B cell (primary cell): ENCODE results near the gene AMZ2. TPM values are rescaled to one million over a fixed set of nuclear protein-coding genes. Genes with fewer than 3 reads are reported as not detected.
"Not testable (repeated sequence)": the region's sequence is repeated elsewhere in the genome, so short reads cannot be mapped to it uniquely, and the experiment has no call there.

Experiments used
- ATAC-seq: fragments of 200-7000 bp; cut with Tn5 transposase; one replicate; pipeline ENCODE4 v1.10.0; 2021; ENCODE audit warnings: low read depth, mild to moderate bottlenecking, moderate number of reproducible peaks, moderate library complexity
- CTCF ChIA-PET: fragments of 350-600 bp; sonication (Branson Sonifier 250); formaldehyde crosslinking; loops from one replicate; lab custom pipeline; 2021; ENCODE audit warnings: antibody characterized with exemption, inconsistent platforms; lab: Charles Lee
- POLR2A ChIA-PET: fragments of 350-600 bp; sonication (Branson Sonifier 250); formaldehyde crosslinking; loops from one replicate; lab custom pipeline; 2021; ENCODE audit warnings: antibody characterized with exemption; lab: Charles Lee
- DNase-seq: peaks from one replicate; pipeline ENCODE4 v3.0.0; 2013
- H2AFZ ChIP-seq: 2 replicates; pipeline ENCODE4 v1.6.1; 2012; ENCODE audit warnings: mild to moderate bottlenecking, low read depth, low read length; ENCODE audit not compliant: insufficient read depth, poor library complexity, severe bottlenecking
- H3K27ac ChIP-seq, 2 donors: 1 replicate in 1 of 2; 2 replicates in 1 of 2; pipeline ENCODE4 v1.5.1; 2012 to 2013; ENCODE audit warnings: low read length in 2 of 2, mild to moderate bottlenecking in 2 of 2, moderate library complexity in 1 of 2
- H3K27me3 ChIP-seq, 4 experiments: fragments of 200-600 bp in 1 of 4; sonication (generic) in 1 of 4; replicated peaks in 1 of 4; 1 replicate in 2 of 4; 2 replicates in 2 of 4; pipeline versions ENCODE4 v1.6.1 to v1.7.0; 2013 to 2016; ENCODE audit warnings: low read length in 3 of 4, mild to moderate bottlenecking in 2 of 4, mixed read lengths in 1 of 4, moderate library complexity in 1 of 4; ENCODE audit not compliant: insufficient read depth in 4 of 4, control insufficient read depth in 3 of 4; ENCODE audit errors: control extremely low read depth in 1 of 4
- H3K36me3 ChIP-seq, 2 experiments: replicated peaks in 1 of 2; 1 replicate in 1 of 2; 2 replicates in 1 of 2; pipeline versions ENCODE4 v1.6.1 to v1.7.1; 2013; ENCODE audit warnings: low read length in 1 of 2; ENCODE audit not compliant: insufficient read depth in 2 of 2, control insufficient read depth in 1 of 2; ENCODE audit errors: control extremely low read depth in 1 of 2, extremely low read depth in 1 of 2
- H3K4me1 ChIP-seq, 2 donors: fragments of 200-600 bp in 1 of 2; sonication (generic) in 1 of 2; 1 replicate in 1 of 2; 2 replicates in 1 of 2; pipeline versions ENCODE4 v1.5.1 to v1.6.1; 2013 to 2017; ENCODE audit warnings: low read length in 2 of 2; ENCODE audit not compliant: control insufficient read depth in 2 of 2, insufficient read depth in 2 of 2
- H3K4me2 ChIP-seq: replicated peaks from 2 replicates; pipeline ENCODE3; 2012; ENCODE audit warnings: mild to moderate bottlenecking, low read depth, low read length; ENCODE audit not compliant: poor library complexity, severe bottlenecking
- H3K4me3 ChIP-seq, 5 experiments: fragments of 200-600 bp in 1 of 5; sonication (generic) in 1 of 5; 1 replicate in 3 of 5; 2 replicates in 2 of 5; pipeline versions ENCODE4 v1.5.1 to v1.7.0; 2011 to 2016; ENCODE audit warnings: low read length in 4 of 5, mild to moderate bottlenecking in 4 of 5, low read depth in 2 of 5, control low read depth in 1 of 5, moderate library complexity in 1 of 5; ENCODE audit not compliant: insufficient read depth in 1 of 5; ENCODE audit errors: control extremely low read depth in 1 of 5, extremely low read depth in 1 of 5
- H3K79me2 ChIP-seq: fragments of 200-600 bp; sonication (generic); one replicate; pipeline ENCODE4 v1.6.0; 2016; ENCODE audit warnings: low read length; ENCODE audit not compliant: control insufficient read depth, insufficient read depth
- H3K9ac ChIP-seq: fragments of 200-600 bp; sonication (generic); 2 replicates; pipeline ENCODE4 v1.6.1; 2017; ENCODE audit warnings: mild to moderate bottlenecking, low read length, moderate library complexity
- H3K9me3 ChIP-seq, 3 donors: one replicate each; pipeline versions ENCODE4 v1.6.1 to v1.7.1; 2013; ENCODE audit warnings: low read length in 2 of 3; ENCODE audit not compliant: control insufficient read depth in 2 of 3, insufficient read depth in 1 of 3; ENCODE audit errors: control extremely low read depth in 1 of 3
- H4K20me1 ChIP-seq: 2 replicates; pipeline ENCODE4 v1.6.0; 2012; ENCODE audit warnings: mild to moderate bottlenecking, low read length; ENCODE audit not compliant: insufficient read depth, control insufficient read depth, poor library complexity, severe bottlenecking
- H3K27ac Mint-ChIP-seq: one replicate; pipeline ENCODE4 v1.8.0; 2021; ENCODE audit warnings: mixed read lengths
- H3K27me3 Mint-ChIP-seq: one replicate; pipeline ENCODE4 v1.8.0; 2021; ENCODE audit warnings: mixed read lengths
- H3K4me1 Mint-ChIP-seq: one replicate; pipeline ENCODE4 v1.8.0; 2021; ENCODE audit warnings: mixed read lengths
- H3K4me3 Mint-ChIP-seq: one replicate; pipeline ENCODE4 v1.8.0; 2021; ENCODE audit warnings: mixed read lengths
- H3K9me3 Mint-ChIP-seq: one replicate; pipeline ENCODE4 v1.8.0; 2022; ENCODE audit warnings: mixed read lengths; ENCODE audit not compliant: insufficient read depth
- CTCF ChIP-seq: fragments of 200-600 bp; IDR thresholded peaks from one replicate; pipeline ENCODE4 v1.8.0; 2022; ENCODE audit warnings: antibody characterized with exemption, mild to moderate bottlenecking
- EZH2 ChIP-seq: IDR thresholded peaks from 2 replicates; pipeline ENCODE4 v1.6.1; 2012; ENCODE audit warnings: borderline replicate concordance, low read depth, mild to moderate bottlenecking, moderate library complexity, low read length; ENCODE audit not compliant: insufficient read depth, poor library complexity, severe bottlenecking
- WGBS: methylation state at CpG from one replicate; pipeline ENCODE4 v1.1.5; 2013; ENCODE audit warnings: missing lambda C conversion rate; ENCODE audit not compliant: insufficient coverage; 5-methylcytosine and 5-hydroxymethylcytosine counted together
- intact Hi-C: fragments of 100-400 bp; cut with micrococcal nuclease; formaldehyde crosslinking; loops from one replicate; pipeline ENCODE4 v1.10.0; 2022
- polyA plus RNA-seq: library from polyadenylated mRNA; depleted of rRNA; stranded (reverse); fragments of >200 nt; gene quantifications from 2 replicates; pipeline ENCODE4 v1.2.3, GENCODE V29; 2012
- total RNA-seq, 2 donors: library from RNA; stranded (reverse); fragments of 120-200 nt in 1 of 2; gene quantifications; 1 replicate in 1 of 2; 2 replicates in 1 of 2; pipeline versions ENCODE4 v1.2.3 to v1.2.4, GENCODE V29; 2013 to 2022

The AMZ2 gene
- total and polyA plus RNA-seq, 2 donors (not counting 1 experiment from before 2014, with no cell fraction given): 64.1 to 70.7 TPM

GRCh38 chr17:68228039-68228680 lies 19.7 kb upstream of the AMZ2 start:
- intact Hi-C loops, H3K9me3 ChIP-seq, H3K9me3 Mint-ChIP-seq, H3K27me3 Mint-ChIP-seq, H3K9ac ChIP-seq, ATAC-seq, H3K4me3 ChIP-seq, CTCF ChIA-PET, H2AFZ ChIP-seq, H4K20me1 ChIP-seq, H3K4me2 ChIP-seq, H3K27ac ChIP-seq, H3K36me3 ChIP-seq, DNase-seq, H3K27me3 ChIP-seq: not testable (repeated sequence)
- WGBS: 64% methylated on average over 7 of the region's 9 CpGs
- POLR2A ChIA-PET: interaction anchor here (1.2 kb wide), 1 partner anchor 9 kb away, joined by 4 read pairs; no protein-coding TSS in a partner anchor
- Mint-ChIP-seq H3K4me1 (peaks cover 64% of the 10 kb centered on the region), H3K4me3 (peak overlapping the region; percentile 29), H3K27ac (peak overlapping the region; percentile 91)
- Histone ChIP-seq H3K79me2 (peaks cover 59% of the 10 kb centered on the region), H3K4me1 (peaks cover 24 to 30% of the 10 kb centered on the region in 2 donors)

GRCh38 chr17:68228817-68229570 lies 18.8 kb upstream of the AMZ2 start:
- H3K9ac ChIP-seq: no peak overlapping the region

More at GRCh38 chr17:68228817-68229570, 18.8 kb upstream of the AMZ2 start:
- H3K27me3 ChIP-seq: no peaks in the 10 kb centered on the region
- intact Hi-C loops: no loop called here
- Mint-ChIP-seq H3K4me1 (peaks cover 67% of the 10 kb centered on the region), H3K27ac (peak overlapping the region; percentile 91), H3K9me3 (no peaks in the 10 kb centered on the region), H3K4me3 (no peak overlapping the region), H3K27me3 (no peaks in the 10 kb centered on the region)
- H3K4me2 ChIP-seq: no peak overlapping the region
- 81% methylated on average over 14 of the region's 17 CpGs for WGBS
- H3K4me3 ChIP-seq: no peak overlapping the region
- peaks cover 64% of the 10 kb centered on the region for H3K79me2 ChIP-seq
- no peak overlapping the region for H2AFZ ChIP-seq
- no peak for DNase-seq
- no peaks in the 10 kb centered on the region for H3K9me3 ChIP-seq
- CTCF ChIA-PET: no interaction called here
- no peak for TF ChIP-seq CTCF
- no peak for TF ChIP-seq EZH2
- H3K36me3 ChIP-seq: peaks cover 0 to 4% of the 10 kb centered on the region in 2 experiments
- no peak for ATAC-seq
- H3K4me1 ChIP-seq: peaks cover 24 to 25% of the 10 kb centered on the region in 2 donors
- no peak overlapping the region for H3K27ac ChIP-seq
- H4K20me1 ChIP-seq: no peaks in the 10 kb centered on the region
- POLR2A ChIA-PET: interaction anchor here (1.2 kb wide), 1 partner anchor 8 kb away, joined by 4 read pairs; no protein-coding TSS in a partner anchor
